ENCODE results near the gene NAA16.
"Not testable (repeated sequence)": the region's sequence is repeated elsewhere in the genome, so short reads cannot be mapped to it uniquely, and the experiment has no call there.

DNA sequence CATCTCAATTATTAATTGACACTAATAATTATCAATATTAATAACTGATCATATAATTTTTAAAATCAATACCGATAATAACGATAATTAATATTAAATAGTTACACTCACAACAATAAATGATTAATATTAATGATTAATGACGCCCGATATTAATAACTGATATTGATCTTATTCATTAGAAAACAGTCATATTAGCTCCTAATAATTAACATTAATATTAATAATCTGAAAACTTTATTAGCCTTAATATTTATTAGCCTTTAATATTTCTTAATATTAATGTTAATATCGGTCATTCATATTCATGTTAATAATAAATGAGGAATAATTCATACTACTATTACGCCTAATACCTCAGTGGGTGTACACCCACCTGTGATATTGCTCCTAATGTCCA, 113.6 kb downstream of the NAA16 start:
- TF ChIP-seq, protein P1, sequence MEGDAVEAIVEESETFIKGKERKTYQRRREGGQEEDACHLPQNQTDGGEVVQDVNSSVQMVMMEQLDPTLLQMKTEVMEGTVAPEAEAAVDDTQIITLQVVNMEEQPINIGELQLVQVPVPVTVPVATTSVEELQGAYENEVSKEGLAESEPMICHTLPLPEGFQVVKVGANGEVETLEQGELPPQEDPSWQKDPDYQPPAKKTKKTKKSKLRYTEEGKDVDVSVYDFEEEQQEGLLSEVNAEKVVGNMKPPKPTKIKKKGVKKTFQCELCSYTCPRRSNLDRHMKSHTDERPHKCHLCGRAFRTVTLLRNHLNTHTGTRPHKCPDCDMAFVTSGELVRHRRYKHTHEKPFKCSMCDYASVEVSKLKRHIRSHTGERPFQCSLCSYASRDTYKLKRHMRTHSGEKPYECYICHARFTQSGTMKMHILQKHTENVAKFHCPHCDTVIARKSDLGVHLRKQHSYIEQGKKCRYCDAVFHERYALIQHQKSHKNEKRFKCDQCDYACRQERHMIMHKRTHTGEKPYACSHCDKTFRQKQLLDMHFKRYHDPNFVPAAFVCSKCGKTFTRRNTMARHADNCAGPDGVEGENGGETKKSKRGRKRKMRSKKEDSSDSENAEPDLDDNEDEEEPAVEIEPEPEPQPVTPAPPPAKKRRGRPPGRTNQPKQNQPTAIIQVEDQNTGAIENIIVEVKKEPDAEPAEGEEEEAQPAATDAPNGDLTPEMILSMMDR (IDR thresholded peaks at IDR 0.05): not testable (repeated sequence)
- TF ChIP-seq EP300, POLR2AphosphoS5, POLR2A (IDR thresholded peaks at IDR 0.05): not testable (repeated sequence)

Measured in suprapubic skin (tissue), 4 donors.